HL-60 (cell line): ENCODE data around the gene TBC1D30.

ENCODE experiments used
- CTCF ChIP-seq: IDR thresholded peaks from one replicate; pipeline ENCODE4 v1.5.1; 2011; ENCODE audit warnings: low read length, control low read depth, inconsistent platforms; ENCODE audit not compliant: insufficient read depth
- GABPA ChIP-seq: IDR thresholded peaks from 2 replicates; pipeline ENCODE4 v1.6.1; 2012; ENCODE audit warnings: low read depth
- POLR2AphosphoS5 ChIP-seq: IDR thresholded peaks from 2 replicates; pipeline ENCODE4 v1.6.1; 2012; ENCODE audit warnings: low read depth
- REST ChIP-seq: IDR thresholded peaks from 2 replicates; pipeline ENCODE4 v1.6.1; 2012; ENCODE audit warnings: low read depth; ENCODE audit not compliant: insufficient replicate concordance

- TF ChIP-seq CTCF (no peak), REST (no peak), POLR2AphosphoS5 (no peak), GABPA (no peak)
These were observed 65.2 kb downstream of the TBC1D30 start for GRCh38 chr12:64889434-64890216.
